Stimulated activated CD8-positive, alpha-beta memory T cell treated with anti-CD3 and anti-CD28 coated beads, Interleukin-4, amount 100 ng/mL, for 1 hour (primary cell): ENCODE results near the gene DPEP3.
"Not testable (repeated sequence)": the region's sequence is repeated elsewhere in the genome, so short reads cannot be mapped to it uniquely, and the experiment has no call there.

ENCODE experiments used
- DNase-seq, 2 donors: peaks; one replicate each; pipeline ENCODE4 v3.0.0-alpha.2; 2020; ENCODE audit warnings: low read depth in 2 of 2, low spot score in 1 of 2

DPEP3 gene

GRCh38 chr16:67994040-67994408 is 13.7 kb upstream of the DPEP3 start:
- not testable (repeated sequence) for DNase-seq

DNA sequence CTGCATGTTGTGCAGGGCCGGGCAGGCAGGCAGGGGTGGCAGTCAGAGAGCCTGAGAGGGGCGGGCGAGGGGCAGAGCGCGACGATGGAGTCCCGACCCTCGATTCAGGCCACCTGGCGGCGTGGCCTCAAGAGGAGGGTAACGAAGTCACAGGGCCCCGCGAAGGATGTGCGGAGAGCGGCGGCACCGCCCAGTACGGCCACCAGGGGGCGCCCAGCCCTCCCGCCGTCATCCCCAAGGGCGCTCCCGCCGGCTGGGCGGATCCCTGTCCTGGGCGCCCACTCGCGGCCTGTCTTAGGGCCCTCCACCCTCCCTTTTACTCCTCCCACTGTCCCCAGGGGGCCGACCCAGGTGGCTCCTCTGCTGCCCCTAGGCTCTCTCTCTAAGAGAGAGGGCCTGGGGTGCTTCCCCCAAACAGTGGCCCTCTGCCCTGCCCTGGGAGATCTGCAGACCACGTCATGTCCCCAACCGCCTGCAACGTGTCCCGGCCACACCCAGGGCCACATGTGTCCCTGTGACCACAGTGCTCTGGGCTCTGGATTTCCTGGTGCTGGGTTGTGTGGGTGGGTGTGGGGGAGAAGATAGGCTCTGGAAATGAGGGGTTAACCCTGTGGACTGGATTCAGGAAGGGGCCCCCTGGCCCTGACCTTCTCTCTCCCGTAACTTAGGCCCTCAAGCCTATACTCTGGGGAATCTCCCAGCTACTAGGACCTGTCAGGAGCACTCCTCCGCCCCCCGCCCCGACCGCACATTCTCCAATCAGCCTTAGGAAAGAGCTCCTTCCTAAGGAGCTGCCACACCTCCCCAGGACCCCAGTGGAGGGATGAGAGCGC is 13.1 kb upstream of the DPEP3 start:
- peak; percentile 46 to 59 for DNase-seq

DNA sequence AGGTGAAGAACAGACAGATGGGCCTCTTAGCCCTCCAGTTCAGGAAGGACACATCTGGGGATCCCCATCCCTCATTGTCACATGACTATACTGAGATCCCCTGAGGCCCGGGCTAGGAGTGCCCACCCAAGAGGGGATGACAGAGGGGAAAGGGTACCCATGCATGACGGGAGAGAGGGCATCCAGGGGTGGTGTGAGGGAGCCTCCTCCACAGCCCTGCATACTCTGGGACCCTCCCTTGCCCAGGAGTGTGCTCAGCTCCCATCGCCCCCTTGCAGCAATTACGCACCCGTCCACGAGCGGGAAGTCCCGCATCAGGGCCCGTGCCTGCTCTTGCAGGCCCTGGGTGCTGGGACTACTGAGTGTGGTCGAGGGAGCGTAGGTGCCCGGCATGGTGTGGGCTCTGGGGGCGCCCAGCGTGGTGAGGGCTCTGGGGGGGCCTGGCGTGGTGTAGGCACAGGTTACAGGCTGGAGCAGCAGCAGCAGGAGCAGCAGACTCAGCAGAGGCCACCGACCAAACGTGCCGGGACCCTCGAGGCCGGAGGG is 12.4 kb upstream of the DPEP3 start:
- DNase-seq: no peak

- DNase-seq: no peak
These were observed 9.7 kb upstream of the DPEP3 start for GRCh38 chr16:67990018-67990386.

GRCh38 chr16:67989322-67990017 is 9.2 kb upstream of the DPEP3 start:
- no peak for DNase-seq

- no peak for DNase-seq
These were observed 8.4 kb upstream of the DPEP3 start for GRCh38 chr16:67988675-67989074.

DNA sequence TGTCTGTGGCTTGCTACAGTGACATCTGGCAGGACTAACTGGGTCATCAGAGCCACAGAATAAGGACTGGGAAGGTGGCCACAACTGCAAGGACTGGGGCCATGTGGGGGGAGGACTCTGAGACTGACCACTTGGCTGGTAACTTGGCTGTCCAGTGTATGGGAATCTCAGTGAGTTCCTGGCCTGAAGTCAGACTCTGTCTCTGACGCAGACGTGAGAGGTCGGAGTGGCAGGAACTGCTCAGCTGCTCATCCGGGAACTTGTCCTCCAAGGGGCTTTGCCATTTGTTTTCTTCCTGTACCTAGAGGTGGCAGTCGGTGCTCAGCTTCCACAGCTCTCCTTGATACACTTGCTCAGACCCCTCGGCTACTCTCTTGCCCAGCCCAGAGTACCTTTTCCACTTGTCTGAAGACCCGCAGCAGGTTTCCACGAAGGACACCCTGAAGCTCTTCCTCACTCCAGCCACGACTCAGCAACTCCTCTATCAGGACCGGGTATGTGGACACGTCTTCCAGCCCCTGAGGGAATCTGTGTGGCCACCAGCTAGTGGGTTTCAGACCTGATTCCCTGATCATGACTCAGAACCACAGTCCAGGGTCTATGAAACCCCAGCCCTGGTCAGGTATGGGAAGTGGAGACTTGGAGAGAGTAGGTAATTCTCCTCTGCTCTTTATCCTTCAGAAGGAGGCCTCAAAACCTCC is 7.3 kb upstream of the DPEP3 start:
- no peak for DNase-seq

DNA sequence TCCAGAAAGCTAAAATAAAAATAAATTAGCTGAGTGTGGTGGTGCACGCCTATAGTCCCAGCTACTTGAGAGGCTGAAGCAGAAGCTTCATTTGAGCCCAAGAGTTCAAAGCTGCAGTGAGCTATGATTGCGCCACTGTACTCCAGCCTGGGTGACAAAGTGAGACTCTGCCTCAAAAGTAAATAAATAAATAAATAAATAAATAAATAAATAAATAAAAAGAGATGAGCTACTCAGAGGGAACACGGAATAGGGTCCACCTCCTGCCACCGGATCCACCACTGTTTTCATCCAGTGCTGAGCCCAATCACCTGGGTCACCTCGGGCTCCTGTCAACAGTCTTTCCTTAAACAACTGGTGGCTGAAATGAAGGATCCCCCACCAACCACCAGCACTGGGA is 6.7 kb upstream of the DPEP3 start:
- DNase-seq: no peak

DNA sequence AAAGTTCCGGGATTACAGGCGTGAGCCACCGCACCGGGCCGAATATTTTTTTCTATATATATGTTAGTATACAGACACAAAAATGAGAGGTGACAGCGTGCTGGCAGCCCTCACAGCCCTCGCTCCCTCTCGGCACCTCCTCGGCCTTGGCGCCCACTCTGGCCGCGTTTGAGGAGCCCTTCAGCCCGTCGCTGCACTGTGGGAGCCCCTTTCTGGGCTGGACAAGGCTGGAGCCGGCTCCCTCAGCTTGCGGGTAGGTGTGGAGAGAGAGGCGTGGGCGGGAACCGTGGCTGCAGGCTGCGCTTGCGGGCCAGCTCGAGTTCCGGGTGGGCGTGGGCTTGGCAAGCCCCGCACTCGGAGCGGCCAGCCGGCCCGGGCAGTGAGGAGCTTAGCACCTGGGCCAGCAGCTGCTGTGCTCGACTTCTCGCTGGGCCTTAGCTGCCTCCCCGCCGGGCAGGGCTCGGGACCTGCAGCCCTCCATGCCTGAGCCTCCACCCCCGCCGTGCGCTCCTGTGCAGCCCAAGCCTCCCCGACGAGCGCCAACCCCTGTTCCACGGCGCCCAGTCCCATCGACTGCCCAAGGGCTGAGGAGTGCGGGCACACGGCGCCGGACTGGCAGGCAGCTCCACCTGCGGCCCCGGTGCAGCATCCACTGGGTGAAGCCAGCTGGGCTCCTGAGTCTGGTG is 1.9 kb upstream of the DPEP3 start:
- DNase-seq: no peak

GRCh38 chr16:67977469-67978227 is 2.7 kb downstream of the DPEP3 start:
- no peak for DNase-seq

DNA sequence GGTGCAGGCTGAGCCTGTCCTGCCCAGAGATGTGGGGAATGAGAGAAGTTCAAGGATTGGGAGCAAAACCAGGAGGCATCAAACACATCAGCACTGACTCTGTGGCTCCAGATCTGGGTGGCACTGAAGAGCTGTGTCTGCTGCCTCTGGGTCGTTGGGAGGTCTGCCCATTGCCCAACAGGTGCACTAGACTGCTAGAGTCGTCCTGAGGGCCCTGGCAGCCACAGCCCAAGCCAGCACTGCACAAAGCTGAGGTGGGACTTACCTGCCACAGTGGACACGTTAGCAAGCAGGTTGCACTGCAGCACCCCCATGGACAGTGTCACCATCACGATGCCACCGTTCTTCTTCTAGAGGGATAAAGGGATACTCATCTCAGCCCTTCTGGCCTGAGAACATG is 3.3 kb downstream of the DPEP3 start:
- no peak for DNase-seq

DNA sequence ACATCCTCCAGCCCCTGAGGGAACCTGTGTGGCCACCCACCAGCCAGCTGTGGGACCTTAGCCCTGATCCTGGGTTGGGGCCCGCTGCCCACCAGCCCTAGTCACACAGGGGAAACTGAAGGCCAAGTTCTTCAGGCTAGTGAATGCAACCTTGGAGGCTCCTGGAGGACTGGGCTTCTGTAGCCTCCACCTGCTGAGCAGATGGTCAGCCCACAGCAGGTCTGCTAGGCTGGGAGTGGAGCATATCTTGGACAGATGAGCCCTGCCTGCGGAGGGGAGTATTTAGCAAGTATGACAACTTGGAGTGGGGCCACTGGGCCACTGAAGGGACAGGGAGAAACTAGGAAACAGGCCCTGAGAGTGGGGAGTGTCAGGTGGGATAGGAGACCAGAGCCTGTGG is 4.1 kb downstream of the DPEP3 start:
- DNase-seq: no peak

- DNase-seq: no peak
These were observed 4.8 kb downstream of the DPEP3 start for GRCh38 chr16:67975321-67976105.

GRCh38 chr16:67972285-67972684 is 8.0 kb downstream of the DPEP3 start:
- DNase-seq: not testable (repeated sequence)

- no peak for DNase-seq
These were observed 9.2 kb downstream of the DPEP3 start for GRCh38 chr16:67971111-67971510.

GRCh38 chr16:67969254-67970039 is 10.9 kb downstream of the DPEP3 start:
- no peak for DNase-seq

DNA sequence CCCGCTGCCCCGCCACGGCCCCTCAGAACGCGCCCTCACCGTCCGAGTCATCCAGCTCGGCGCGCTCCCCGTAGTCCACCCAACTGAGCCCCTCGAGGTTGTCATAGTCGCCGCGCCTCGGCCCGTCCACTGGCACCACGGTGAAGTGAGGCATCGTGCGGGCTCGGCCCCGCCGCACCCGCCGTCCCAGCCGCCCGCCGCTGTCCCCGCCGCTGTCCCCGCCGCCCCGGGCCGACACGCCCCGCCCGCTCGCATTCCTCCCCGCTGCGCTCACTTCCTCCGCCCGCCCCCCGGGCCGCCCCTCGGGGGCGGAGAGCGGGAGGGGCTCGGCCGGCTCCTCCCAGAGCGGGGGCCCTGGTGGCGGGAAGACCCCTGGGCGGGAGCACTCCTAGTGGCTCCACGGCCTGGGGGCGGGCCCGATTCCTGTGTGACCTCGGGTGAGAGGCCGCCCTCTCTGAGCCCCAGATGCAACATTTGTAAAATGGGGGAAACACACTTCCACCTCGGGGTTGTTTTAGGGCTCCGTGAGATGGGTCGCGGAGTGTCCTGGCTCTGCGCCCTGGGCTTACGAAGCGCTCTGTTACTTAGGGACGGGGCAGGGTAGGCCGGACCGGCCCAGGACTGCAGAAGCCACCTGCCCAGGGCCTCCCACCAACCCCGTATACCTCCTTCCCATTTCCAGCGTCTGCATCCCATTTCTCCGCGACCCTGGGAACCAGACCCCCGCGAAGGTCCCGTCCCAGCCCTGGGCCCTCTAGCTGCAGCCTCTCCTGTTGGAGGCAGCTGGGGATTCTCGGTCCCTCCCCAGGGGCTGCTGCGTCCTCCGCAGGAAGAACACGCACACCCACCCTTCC is 11.7 kb downstream of the DPEP3 start, which contains the start of gene SLC12A4:
TSS of gene SLC12A4 (minus strand) at position 238 of the 854 bp plus-strand sequence. CDS start at position 154, 84 bp downstream.
- DNase-seq: peak; percentile 51 to 69

- DNase-seq: no peak
These were observed 12.3 kb downstream of the DPEP3 start for GRCh38 chr16:67967958-67968399.
